Kidney tubule cell (primary cell): ENCODE data around the gene LGI2.

Experiments
- DNase-seq: peaks from one replicate; pipeline ENCODE4 v3.0.0-alpha.2; 2018; ENCODE audit warnings: low spot score

Gene LGI2

GRCh38 chr4:24966076-24966475, 64.7 kb downstream of the LGI2 start:
- no peak for DNase-seq

GRCh38 chr4:24965627-24966026, 65.1 kb downstream of the LGI2 start:
- DNase-seq, result no peak

GRCh38 chr4:24963277-24963676, 67.5 kb downstream of the LGI2 start:
- no peak for DNase-seq

DNA sequence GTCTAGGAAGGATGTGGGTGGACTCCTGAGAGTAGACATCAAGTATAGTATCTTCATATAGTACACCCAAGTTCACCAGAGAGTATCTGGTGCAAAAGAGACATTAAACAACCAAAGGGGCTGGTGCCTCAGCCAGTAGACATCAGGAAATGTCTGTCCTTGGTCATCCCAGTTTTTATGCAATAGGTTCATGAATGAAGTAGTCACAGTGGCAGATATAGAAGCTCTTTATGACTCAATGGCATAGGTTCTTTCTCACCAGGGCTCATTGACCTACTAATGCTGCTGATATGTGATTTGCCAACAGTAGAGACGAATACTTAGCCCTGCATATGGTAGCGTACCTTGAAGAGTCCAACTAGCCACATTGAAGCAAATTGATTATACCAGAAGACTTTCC, 72.9 kb downstream of the LGI2 start:
- no peak for DNase-seq

DNA sequence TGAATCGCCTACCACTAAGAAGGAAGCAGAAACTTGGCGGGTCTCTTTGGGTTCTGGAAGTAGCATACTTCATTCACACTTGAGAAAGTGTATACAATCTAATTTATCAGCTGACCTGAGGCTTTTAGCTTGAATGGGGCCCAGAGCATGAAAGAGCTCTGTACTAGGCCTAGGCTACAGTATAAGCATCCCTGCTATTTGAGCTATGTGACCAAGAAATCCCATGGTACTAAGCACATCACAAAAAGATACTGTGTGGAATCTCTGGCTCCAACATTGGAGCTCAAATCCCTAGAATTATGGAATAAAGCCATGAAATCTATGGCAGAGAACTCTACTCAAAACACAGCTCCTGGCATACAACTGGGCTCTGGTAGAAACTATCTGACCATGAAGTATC, 74.0 kb downstream of the LGI2 start:
- no peak for DNase-seq

DNA sequence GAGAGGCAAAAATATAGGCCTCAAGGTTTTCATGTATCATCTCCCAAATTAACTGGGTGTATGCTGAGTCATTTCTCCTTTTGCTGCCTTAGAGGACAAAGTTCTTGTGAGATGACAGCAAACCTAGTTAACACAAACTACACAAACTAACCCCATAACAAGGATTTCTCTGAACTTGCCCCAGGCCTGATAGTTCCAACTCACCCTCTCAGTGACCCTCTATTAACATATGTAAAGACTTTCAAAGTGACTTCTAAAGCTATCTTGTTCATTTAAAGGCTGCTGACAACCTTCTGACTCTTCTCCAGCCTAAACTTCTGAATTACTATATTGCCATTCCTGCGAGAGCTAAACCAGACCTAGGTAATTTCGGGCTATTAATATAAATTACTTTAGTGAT, 74.7 kb downstream of the LGI2 start:
- DNase-seq, result no peak

- DNase-seq, result no peak
Measured at GRCh38 chr4:24952667-24953066, 78.1 kb downstream of the LGI2 start.

DNA sequence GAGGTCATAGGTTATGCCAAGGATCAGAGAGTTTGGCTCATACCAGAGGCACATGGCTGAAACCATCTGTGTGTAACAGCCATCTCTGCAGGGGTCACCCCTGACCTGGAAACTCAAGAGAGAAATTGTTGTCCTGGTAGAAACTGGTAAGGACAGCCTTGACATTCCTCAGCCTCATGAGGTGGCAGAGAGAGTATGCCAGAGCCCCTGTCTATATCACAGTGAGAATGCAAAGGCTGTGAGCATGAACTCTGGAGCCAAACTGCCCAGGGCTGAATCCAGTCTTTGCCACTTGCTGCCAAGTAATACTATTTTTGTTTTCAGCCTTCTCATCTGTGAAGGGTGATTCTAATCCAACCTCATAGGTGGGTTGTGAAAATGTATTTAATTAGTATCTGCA, 80.8 kb downstream of the LGI2 start:
- no peak for DNase-seq
